HCT116 (cell line): Measurements from ENCODE around the gene TOR1AIP1.

Experiments used
- CEBPB ChIP-seq: IDR thresholded peaks from 2 replicates; pipeline ENCODE4 v1.6.1; 2012; ENCODE audit warnings: low read depth
- CTCF ChIP-seq, 3 experiments: fragments of 200-600 bp in 1 of 3; sonication (generic) in 1 of 3; IDR thresholded peaks in 2 of 3; conservative IDR thresholded peaks in 1 of 3; 2 replicates each; pipeline ENCODE4 v1.5.1; 2012 to 2017; ENCODE audit warnings: low read depth in 2 of 3, low read length in 2 of 3, antibody characterized with exemption in 1 of 3, borderline replicate concordance in 1 of 3, control low read depth in 1 of 3, mild to moderate bottlenecking in 1 of 3, mixed read lengths in 1 of 3, mixed run types in 1 of 3, moderate library complexity in 1 of 3; ENCODE audit not compliant: insufficient read depth in 1 of 3
- EZH2 ChIP-seq: fragments of 200-600 bp; sonication (generic); IDR thresholded peaks from 2 replicates; pipeline ENCODE4 v1.6.1; 2017; ENCODE audit warnings: antibody characterized with exemption, mixed run types
- EZH2phosphoT487 ChIP-seq: fragments of 200-600 bp; IDR thresholded peaks from 2 replicates; pipeline ENCODE4 v1.6.1; 2018; ENCODE audit warnings: antibody characterized with exemption, borderline replicate concordance
- FOSL1 ChIP-seq: IDR thresholded peaks from 2 replicates; pipeline ENCODE4 v1.6.1; 2012; ENCODE audit warnings: low read depth
- POLR2A ChIP-seq: IDR thresholded peaks from 2 replicates; pipeline ENCODE4 v1.7.0; 2011; ENCODE audit warnings: borderline replicate concordance; ENCODE audit not compliant: insufficient read depth, insufficient read length; ENCODE audit errors: extremely low read depth
- POLR2AphosphoS5 ChIP-seq: IDR thresholded peaks from 2 replicates; pipeline ENCODE4 v1.6.1; 2011; ENCODE audit warnings: mild to moderate bottlenecking, low read depth, low read length, moderate library complexity
- SP1 ChIP-seq: IDR thresholded peaks from 2 replicates; pipeline ENCODE4 v1.6.1; 2012; ENCODE audit warnings: low read depth
- SRF ChIP-seq: IDR thresholded peaks from 2 replicates; pipeline ENCODE4 v1.6.1; 2012; ENCODE audit warnings: low read depth
- ZNF274 ChIP-seq: fragments of 200-500 bp; sonication (Bioruptor generic); IDR thresholded peaks from 2 replicates; pipeline ENCODE4 v1.6.1; 2014; ENCODE audit warnings: mild to moderate bottlenecking, low read depth, low read length, inconsistent platforms
- TF ChIP-seq, protein P1 (sequence below): IDR thresholded peaks from 2 replicates; pipeline ENCODE4 v1.6.1; 2012; ENCODE audit warnings: low read depth

DNA sequence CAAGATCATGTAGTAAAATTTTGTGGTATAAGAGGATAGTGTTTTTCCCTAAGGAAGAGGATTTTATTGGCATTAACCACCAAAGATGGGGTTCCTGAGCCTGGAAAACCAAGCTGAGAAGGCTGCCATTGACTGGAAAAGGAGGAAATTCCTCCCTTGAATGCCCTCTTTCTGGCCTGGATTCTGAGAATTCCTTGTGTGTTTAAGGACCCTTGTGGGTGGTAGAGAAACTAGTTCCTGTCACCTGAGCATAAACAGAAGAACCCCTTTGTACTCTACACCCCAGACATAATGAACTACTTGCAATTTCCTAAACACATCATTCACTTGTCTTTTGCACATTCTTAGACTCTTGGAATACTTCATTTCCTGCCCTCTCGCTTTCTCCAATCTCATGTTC, 39.4 kb downstream of the TOR1AIP1 start:
- TF ChIP-seq CTCF (IDR thresholded peaks at IDR 0.05 in 2 of 3, conservative IDR thresholded peaks at IDR 0.05 in 1 of 3; ENCODE audit: borderline replicate concordance in 1 of 3, insufficient read depth in 1 of 3, low read depth in 2 of 3, low read length in 2 of 3) = no peak
- TF ChIP-seq SP1 = no peak
- TF ChIP-seq ZNF274 = no peak
- no peak for TF ChIP-seq EZH2
- no peak for TF ChIP-seq POLR2AphosphoS5
- TF ChIP-seq FOSL1 = no peak
- no peak for TF ChIP-seq POLR2A
- TF ChIP-seq, protein P1, sequence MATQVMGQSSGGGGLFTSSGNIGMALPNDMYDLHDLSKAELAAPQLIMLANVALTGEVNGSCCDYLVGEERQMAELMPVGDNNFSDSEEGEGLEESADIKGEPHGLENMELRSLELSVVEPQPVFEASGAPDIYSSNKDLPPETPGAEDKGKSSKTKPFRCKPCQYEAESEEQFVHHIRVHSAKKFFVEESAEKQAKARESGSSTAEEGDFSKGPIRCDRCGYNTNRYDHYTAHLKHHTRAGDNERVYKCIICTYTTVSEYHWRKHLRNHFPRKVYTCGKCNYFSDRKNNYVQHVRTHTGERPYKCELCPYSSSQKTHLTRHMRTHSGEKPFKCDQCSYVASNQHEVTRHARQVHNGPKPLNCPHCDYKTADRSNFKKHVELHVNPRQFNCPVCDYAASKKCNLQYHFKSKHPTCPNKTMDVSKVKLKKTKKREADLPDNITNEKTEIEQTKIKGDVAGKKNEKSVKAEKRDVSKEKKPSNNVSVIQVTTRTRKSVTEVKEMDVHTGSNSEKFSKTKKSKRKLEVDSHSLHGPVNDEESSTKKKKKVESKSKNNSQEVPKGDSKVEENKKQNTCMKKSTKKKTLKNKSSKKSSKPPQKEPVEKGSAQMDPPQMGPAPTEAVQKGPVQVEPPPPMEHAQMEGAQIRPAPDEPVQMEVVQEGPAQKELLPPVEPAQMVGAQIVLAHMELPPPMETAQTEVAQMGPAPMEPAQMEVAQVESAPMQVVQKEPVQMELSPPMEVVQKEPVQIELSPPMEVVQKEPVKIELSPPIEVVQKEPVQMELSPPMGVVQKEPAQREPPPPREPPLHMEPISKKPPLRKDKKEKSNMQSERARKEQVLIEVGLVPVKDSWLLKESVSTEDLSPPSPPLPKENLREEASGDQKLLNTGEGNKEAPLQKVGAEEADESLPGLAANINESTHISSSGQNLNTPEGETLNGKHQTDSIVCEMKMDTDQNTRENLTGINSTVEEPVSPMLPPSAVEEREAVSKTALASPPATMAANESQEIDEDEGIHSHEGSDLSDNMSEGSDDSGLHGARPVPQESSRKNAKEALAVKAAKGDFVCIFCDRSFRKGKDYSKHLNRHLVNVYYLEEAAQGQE = no peak
- TF ChIP-seq CEBPB = no peak
- TF ChIP-seq SRF = no peak
- no peak for TF ChIP-seq EZH2phosphoT487
